NK-92 (cell line): ENCODE results near the gene CCDC71.

Source experiments
- DNase-seq: peaks from one replicate; lab custom pipeline; 2025; ENCODE audit not compliant: unreplicated experiment; lab: John Stamatoyannopoulos, UW

The CCDC71 gene

GRCh38 chr3:49171119-49171774 lies 5.1 kb upstream of the CCDC71 start, which contains the start of gene KLHDC8B:
Gene KLHDC8B (plus strand): TSS chr3:49171598. CDS start chr3:49172770, 1,172 bp downstream.
- no peak for DNase-seq

- no peak for DNase-seq
Measured at GRCh38 chr3:49170744-49171118, 4.6 kb upstream of the CCDC71 start.

- no peak for DNase-seq
Measured at GRCh38 chr3:49166752-49167556, 823 bp upstream of the CCDC71 start.

- DNase-seq, result no peak
Measured at GRCh38 chr3:49164983-49165720, 979 bp downstream of the CCDC71 start.

- DNase-seq, result no peak
Measured at GRCh38 chr3:49163609-49164008, 2.5 kb downstream of the CCDC71 start.

GRCh38 chr3:49162751-49163419 lies 3.2 kb downstream of the CCDC71 start:
- DNase-seq, result no peak

GRCh38 chr3:49161808-49162530 lies 4.2 kb downstream of the CCDC71 start:
- DNase-seq, result no peak

GRCh38 chr3:49161197-49161596 lies 4.9 kb downstream of the CCDC71 start:
- DNase-seq, result no peak

GRCh38 chr3:49158792-49159191 lies 7.3 kb downstream of the CCDC71 start:
- no peak for DNase-seq

GRCh38 chr3:49158103-49158709 lies 7.9 kb downstream of the CCDC71 start:
- no peak for DNase-seq

- no peak for DNase-seq
Measured at GRCh38 chr3:49157289-49157688, 8.8 kb downstream of the CCDC71 start.

GRCh38 chr3:49153349-49153912 lies 12.7 kb downstream of the CCDC71 start:
- no peak for DNase-seq

GRCh38 chr3:49151610-49152009 lies 14.5 kb downstream of the CCDC71 start:
- DNase-seq, result no peak

- DNase-seq, result no peak
Measured at GRCh38 chr3:49148159-49148558, 18.0 kb downstream of the CCDC71 start.

- DNase-seq, result no peak
Measured at GRCh38 chr3:49140080-49140479, 26.1 kb downstream of the CCDC71 start.

- no peak for DNase-seq
Measured at GRCh38 chr3:49135499-49135898, 30.6 kb downstream of the CCDC71 start.

- no peak for DNase-seq
Measured at GRCh38 chr3:49134471-49135265, 31.5 kb downstream of the CCDC71 start.

GRCh38 chr3:49133226-49133951 lies 32.7 kb downstream of the CCDC71 start:
- DNase-seq, result no peak
